T-helper 1 cell (primary cell): ENCODE results near the gene ZNF236.
A peak's percentile ranks its signal among the peaks of the same experiment; 100 is the strongest.
"Not testable (repeated sequence)": the region's sequence is repeated elsewhere in the genome, so short reads cannot be mapped to it uniquely, and the experiment has no call there.

Source experiments
- DNase-seq, 5 donors: peaks; one replicate each; pipeline ENCODE4 v3.0.0-alpha.2; 2012 to 2020

ZNF236 gene

DNA sequence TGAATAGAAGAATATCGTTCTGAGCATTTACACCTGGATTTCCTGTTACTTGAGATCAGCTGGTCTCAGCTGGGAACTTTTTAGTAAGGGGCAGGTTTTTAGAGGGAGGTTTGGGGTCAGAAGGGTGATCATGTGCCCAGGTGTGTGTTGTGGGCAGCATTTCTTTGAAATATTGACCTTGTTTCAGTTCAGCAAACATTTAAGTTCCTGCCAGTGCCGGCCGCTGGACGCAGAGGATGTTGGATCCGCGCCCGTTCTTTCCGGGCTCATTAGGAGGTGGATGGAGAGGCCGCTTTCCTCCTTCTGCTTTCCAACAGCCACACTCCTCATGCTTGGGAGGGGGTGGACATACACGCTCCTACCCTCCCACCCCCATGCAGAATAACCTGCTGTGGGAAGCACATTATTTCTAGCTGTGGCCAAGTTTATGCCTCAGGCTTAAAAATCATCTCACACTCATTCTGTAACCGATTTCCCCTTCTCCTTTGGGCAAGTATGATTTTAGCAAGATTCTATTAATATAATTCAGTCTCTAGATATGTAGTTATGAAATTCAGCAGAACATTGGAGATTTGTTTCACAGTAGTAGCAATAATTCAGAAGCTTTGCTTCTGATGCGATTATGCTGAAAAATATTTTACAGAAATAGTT lies 131.4 kb downstream of the ZNF236 start:
- DNase-seq = no peak

DNA sequence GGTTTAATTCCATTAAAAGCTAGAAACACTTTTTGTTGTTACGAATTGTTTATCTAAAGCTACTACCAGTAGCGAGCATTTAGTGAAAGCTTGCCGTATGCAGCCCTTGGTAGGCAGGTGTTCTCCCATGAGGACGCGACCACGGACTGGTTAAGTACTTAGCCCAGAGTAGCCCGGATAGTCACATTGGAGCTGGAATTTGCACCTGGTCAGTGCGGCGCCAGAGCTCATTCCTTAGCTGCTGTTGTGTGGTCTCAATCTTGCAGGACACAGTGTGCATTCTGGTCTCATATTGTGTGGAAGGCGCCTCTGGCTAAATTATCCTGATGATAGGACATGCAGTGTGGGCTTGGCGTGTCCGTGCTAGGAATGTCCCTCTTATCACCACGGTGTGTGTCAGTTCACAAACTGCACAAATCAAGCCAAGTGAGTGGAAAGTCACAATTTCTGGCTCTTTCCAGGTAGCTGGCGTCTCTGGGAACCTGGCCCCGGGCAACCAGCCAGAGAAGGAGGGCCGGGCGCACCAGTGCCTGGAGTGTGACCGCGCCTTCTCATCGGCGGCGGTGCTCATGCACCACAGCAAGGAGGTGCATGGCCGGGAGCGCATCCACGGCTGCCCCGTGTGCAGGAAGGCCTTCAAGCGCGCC lies 133.3 kb downstream of the ZNF236 start:
- DNase-seq = no peak

DNA sequence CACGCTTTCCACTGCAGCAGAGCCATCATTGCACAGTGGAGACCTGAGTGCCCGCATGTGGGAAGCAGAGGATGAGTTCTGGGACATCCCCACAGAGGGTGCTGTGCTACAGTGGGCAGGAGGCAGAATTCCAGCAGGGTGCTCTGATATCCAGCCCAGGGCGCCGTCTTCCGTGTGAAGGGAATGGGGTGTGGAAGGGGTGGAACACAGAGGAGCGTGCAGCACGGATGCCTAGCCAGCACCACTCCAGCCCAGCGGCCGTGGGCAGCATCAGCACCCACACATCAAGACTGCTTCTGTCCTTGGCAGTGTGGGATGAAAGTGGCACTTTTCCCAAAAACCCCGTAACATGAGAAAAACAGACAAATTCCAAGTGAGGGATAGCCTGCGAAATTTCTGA lies 134.3 kb downstream of the ZNF236 start:
- no peak for DNase-seq

DNA sequence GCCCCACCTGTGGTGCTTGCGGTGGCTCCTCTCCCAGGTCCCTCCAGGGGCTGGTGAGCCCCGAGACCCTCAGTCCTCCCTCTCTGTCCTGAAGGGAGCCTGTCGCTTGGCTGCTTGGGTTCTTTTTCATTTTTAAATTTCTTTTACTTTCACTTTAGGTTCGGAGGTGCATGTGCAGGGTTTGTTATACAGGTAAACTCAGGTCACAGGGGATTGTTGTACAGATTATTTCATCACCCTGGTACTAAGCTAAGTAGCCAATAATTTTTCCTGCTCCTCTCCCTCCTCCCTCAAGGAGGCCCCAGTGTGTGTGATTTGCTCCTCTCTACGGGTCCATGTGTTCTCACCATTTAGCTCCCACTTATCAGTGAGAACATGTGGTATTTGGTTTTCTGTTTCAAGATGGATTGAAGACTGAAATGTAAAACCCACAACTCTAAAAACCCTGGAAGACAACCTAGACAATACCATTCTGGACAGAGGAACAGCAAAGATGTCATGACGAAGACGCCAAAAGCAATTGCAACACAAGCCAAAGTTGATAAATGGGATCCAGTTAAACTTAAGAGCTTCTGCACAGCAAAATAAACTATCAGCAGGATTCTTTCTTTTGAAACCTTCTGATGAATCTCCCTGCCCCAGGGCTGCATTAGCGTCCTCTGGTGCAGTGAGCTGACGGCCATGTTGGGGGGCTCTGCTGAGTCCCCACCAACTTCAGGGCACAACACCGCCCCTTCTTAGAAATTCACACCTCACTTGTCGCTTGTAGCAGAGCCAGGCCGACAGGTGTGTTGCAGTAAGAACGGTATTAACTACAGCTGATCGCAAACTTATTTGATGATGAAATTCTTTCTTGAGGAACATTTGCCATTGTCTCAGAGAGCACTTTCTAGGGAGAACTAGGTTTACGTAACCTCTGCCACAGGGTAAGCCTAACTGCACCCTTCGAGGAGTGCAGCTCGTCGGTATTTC lies 135.3 kb downstream of the ZNF236 start:
- DNase-seq = no peak

DNA sequence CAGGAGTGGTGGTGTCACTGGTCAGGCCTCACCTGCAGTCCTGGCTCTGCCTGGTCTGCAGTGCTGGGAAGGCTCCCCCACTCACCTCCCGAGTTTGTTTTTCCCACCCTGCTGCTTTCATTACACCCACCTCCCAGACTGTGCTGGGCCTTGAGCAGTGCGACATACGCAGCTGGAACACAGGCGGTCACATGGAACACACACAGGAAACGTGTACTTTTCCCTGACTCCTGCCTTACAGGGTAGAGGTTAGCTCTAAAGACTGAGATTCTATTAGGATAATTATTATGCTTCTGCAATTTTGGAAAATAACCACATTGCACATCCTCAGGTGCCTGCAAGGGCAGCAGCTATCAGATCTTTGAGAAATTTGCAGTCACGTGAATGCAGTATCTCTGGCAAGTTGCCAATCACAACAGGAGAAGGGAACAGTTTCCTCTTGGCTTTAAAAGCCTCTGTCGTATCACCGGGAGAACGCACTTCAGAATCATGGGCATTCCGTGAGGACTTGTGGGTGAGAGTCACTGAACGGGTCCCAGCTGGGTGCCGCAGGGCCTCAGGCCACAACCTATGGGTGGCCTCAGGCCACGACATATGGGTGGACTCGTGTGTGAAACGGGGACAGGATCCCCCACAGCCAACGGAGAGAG lies 136.5 kb downstream of the ZNF236 start:
- no peak for DNase-seq

DNA sequence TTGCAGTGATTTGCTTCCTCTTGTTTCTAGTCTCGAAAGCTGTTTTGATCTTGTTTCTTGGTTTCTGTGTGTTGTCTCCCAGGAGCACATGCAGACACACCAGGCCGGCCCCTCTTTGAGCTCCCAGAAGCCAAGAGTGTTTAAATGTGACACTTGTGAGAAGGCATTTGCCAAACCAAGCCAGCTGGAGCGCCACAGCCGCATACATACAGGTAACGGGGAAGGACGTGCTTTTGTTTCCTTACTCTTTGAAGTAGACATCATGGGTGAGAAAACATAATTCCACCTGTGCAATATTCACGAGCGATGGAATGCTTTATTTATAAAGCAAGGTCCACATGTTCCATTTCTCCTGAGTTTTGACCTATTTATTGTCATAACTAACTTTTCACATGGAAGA lies 137.2 kb downstream of the ZNF236 start:
- DNase-seq = no peak

DNA sequence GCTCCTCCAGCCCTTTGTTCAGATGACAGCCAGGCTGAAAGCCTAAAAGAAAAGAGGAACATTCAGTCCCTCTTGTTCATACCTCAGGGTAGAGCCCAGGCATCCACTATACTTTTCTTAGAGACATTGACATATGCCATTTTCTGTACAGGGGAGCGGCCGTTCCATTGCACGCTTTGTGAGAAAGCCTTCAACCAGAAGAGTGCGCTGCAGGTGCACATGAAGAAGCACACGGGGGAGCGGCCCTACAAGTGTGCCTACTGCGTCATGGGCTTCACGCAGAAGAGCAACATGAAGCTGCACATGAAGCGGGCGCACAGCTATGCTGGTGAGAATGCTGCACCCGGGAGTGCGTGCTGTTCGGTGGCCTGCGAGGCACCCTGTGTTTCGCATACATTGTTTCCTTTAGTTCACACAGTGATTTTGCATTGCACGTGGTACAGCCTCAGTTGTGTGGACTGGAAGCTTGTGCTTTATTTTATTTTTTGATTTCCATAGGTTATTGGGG lies 138.2 kb downstream of the ZNF236 start:
- no peak for DNase-seq

DNA sequence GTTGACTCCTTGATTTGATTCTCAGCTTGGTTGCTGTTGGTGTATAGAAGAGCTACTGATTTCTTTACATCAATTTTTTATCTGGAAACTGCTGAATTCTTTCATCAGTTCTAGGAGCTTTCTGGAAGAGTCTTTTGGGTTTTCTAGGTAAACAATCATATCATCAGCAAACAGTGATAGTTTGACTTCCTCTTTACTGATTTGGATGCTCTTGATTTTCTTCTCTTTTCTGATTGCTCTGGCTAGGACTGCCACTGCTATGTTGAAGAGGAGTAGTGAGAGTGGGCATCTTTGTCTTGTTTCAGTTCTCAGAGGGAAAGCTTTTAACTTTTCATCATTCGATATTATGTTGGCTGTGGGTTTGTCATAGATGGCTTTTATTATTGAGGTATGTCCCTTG lies 140.5 kb downstream of the ZNF236 start:
- no peak for DNase-seq

DNA sequence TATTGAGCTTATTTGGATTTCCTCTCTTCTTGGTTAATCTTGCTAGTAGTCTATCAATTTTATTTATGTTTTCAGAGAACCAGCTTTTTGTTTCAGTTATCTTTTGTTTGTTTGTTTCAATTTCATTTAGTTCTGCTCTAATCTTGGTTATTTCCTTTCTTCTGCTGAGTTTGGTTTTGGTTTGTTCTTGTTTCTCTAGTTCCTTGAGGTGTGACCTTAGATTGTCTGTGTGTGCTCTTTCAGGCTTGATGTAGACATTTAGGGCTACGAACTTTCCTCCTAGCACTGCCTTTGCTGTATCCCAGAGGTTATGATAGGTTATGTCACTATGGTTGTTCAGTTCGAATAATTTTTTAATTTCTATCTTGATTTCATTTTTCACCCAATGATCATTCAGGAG lies 141.6 kb downstream of the ZNF236 start:
- DNase-seq = peak in 1 of 5 donors; percentile 42

DNA sequence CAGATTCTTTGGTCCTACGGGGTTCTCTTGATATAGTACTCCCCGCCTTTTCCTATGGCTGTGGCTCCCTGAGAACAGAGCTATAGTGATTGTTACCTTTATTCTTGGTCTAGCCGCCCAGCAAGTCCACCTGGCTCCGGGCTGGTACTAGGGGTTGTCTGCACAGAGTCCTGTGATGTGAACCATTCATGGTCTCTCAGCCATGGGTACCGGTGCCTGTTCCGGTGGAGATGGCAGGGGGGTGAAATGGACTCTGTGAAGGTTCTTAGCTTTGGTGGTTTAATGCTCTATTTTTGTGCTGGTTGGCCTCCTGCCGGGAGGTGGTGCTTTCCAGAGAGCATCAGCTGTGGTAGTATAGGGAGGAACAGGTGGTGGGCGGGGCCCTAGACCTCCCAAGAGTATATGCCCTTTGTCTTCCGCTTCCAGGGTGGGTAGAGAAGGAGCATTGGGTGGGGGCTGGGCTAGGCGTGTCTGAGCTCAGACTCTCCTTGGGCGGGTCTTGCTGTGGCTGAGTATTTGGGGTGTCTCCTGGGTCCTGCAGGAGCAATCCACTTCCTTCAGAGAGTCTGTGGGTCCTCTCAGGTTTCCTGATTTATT lies 143.3 kb downstream of the ZNF236 start:
- DNase-seq = not testable (repeated sequence)

DNA sequence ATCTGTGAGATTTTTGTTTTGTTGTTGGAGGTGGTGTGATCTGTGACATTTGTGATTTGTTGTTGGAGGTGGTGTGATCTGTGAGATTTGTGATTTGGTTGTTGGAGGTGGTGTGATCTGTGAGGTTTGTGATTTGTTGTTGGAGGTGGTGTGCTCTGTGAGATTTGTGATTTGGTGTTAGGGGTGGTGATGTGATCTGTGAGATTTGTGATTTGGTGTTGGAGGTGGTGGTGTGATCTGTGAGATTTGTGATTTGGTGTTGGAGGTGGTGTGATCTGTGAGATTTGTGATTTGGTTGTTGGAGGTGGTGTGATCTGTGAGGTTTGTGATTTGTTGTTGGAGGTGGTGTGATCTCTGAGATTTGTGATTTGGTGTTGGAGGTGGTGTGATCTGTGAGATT lies 144.9 kb downstream of the ZNF236 start:
- DNase-seq = not testable (repeated sequence)

DNA sequence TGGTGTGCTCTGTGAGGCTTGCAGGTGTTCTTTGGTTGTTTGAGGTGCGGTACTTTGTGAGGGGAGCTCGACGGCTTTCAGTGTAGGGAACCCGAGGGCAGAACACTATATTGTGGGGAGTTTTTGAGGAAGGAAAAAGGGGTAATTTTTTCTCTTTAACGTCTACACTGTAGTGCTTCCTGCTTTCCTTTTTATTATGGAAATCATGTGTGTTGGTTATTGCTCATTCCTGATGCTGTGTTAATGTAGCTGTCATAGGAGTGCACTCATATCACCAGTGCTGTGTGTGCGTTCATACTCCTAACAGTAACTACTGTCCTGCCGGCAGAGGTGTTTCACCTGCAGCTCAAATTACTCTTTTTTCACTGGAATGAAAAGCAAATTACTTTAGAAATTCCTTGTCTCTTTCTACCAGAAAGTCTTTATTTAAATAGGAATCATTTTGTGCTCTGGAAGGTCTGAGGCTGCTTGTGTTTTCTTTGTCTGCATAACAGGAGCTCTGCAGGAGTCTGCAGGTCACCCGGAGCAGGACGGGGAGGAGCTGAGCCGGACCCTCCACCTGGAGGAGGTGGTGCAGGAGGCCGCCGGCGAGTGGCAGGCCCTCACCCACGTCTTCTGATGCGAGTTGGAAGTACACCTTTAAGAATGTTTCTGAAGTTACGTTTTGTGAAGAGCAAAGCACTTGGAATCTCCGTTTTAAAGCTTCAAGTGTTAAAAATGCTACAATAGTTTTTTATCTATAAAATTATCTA lies 145.5 kb downstream of the ZNF236 start:
- no peak for DNase-seq

DNA sequence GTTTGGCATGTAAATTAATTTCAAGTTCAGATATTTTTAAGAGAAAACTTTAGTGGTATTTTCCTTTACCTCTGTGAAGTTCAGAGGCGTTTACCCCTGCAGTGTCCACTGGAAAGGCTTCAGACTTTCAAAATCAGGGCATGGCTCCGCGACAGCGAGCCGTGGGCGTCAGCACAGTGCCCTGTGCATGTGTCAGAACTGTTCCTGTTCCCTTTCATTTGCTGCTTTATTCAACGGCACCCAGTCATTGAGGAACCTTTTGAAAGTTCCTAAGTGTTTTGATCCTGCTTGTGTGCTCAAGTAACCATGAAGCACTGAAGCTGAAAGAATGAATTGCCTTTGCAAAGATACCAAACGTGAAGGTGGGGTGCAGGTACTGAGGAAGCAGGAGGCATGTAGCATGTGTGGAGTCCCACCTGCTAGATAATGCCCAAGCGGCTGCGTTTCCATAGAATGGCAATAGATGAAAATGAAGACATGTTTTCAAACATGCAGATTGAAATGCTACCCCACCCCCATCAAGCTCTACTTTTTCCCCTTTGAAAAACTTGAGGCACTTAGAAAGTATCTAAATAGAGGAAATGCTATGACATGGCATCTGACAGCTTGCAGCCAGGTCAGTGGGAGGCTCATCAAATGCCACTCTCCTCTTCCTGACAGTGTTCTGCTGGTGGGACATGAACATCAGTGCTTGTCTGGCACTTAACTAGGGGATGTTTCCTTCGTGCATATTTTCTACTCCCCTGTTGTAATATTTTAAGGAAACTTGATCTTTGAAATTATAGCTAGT lies 148.6 kb downstream of the ZNF236 start:
- no peak for DNase-seq

DNA sequence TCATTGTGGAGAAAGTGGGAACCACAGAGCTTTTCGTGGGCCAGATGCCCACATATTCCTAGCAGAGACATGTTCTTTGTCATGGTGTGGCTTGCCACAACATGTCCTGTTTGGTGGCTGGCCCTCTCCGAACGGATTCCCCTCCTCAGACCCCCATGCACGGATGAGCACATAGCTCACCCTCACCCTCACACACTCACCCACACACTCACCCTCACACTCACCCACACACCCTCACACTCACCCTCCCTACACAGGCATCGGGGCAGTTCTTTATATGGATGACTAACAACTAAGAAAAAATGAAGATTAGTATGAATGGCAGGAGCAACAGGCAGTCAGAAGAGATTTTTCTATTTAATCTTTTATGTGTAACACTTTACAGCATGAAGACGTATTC lies 149.9 kb downstream of the ZNF236 start:
- no peak for DNase-seq

DNA sequence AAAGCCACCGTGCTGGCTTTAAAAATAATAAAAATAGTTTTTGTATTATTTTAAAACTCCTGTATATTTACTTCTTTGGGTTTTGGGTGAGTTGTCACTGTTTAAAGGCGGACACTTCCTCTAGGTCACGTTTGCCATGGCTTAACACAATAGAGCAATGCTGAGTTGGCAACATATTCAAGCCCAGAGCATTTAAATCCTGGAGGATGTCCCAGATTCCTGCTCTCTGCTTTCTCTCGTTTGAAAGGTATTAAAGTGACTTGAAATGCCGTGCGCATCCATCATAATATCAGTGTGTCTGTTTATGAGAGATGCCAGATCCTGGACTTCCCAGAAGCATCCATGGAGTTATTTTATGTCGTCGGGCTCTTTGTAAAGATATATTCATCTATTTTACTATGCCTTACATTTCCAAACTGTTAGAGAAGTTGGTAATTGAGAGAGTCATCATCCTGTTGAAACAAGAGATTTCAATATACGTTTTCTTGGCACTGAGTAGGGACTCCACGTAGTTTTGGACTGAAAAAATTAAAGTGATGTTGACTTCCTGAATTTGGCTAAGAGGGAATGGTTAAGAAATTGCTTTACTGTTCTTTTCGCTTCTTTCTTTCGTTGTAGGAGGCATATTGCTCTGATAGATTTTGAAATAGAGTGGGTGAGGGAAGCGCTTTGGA lies 150.6 kb downstream of the ZNF236 start:
- no peak for DNase-seq

DNA sequence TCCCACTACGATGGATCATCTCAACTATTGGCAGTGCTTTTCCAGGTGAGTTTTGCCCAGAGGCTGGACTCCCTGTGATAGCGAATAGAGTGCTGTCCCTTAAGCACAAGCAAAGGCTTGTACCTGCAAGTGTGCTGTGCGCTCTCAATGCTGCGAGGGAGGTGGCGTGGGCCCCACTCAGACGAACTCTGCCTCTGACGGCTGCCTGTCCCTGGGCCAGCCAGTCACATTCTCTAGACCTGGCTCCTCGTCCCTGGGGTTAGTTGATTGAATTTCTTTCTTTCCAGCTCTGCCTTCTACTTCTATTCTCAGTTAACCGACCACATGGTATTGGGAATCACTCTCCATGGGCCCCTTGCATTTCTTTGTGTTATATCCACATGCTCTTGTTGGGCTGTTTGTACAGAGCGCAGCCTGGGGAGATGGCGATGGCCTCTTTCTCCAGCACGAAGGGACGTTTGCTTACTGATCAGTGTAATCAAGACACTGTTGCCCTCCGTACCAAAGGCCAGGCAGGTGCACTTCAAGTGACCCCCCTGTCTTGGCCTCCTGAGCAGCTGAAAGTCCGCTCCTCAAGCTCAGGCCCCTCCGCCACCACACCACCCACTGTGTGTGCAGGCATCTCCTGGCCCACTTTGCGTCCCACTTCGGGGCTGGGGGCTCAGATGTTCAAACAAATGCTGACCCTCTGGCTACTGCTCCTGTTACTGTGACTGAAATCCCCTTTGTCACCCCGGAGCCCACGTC lies 151.3 kb downstream of the ZNF236 start:
- no peak for DNase-seq

DNA sequence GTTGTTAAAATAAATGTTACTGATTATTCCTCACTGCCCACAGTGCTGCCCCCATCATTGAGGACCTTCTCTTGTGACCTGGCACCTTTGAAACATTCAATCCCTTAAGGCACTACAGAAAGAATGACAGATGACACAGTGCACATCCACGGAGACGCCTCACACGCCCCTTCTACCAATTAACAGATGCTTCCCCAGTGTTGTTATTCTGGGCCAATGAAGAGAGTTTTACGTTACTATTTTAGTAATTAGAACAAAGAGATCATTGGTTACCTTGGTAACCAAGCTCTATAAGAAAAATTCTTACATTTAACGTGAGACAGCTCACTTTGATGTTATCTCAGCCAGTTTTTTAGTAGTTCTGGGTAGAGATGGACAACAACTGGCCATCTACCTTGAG lies 152.0 kb downstream of the ZNF236 start:
- no peak for DNase-seq

DNA sequence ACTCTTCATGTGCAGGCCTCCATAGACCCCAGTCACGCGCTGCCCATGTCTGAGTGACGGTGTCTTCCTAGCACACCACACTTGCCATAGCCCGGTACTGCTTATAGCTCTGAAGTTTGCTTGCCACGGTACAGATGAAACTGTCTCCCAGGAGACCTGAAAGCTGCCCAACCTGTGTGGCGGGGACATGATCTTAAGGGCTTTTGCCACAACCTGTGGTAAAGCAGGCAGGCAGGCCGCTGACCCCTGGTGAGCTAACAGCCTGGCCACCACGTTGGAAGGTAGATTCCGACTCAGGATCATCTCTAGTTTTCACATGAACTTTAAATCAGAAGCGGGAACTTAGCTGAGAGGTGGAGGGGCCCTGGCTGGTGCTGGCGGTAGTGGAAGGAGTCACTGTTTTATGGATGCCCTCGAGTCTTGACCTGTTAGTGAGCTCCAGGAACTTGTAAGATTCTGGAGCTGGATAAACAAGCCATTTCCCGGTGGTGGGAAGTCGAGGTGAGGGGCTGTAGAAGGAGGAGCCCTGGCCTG lies 153.3 kb downstream of the ZNF236 start:
- DNase-seq = no peak

DNA sequence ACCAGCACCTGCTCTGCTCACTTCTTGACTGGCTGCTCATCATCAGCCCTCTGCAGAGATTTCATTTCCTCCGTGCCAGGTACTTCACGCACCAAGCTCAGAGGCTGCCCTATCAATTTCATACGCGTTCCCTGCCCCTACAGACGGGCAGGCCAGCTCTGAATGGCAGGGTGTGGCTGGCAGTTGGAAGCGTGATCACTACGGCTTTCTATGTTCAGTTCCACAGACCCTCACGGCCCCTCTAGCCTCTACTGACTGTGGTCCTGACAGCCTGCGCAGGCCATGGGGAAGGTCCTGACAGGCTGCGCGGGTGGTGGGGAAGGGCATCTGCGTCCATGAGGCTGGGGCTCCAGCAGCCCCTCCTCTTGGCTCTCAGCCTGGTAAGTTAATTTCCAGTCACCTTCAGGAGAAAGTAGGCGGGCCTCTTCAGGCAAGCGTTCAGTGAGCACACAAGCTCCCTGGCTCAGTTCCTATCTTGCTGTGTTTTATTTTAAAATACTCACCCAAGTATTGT lies 154.8 kb downstream of the ZNF236 start:
- DNase-seq = no peak
